Colon (tissue), 2 donors: ENCODE measurements around the gene RHEB.

Experiments
- FAIRE-seq: peaks from 2 replicates; lab custom pipeline; 2012; peaks lifted over from hg19 to GRCh38; lab: Jason Lieb, UNC
- donor health status: control.
- donor health status: control.

Gene RHEB

DNA sequence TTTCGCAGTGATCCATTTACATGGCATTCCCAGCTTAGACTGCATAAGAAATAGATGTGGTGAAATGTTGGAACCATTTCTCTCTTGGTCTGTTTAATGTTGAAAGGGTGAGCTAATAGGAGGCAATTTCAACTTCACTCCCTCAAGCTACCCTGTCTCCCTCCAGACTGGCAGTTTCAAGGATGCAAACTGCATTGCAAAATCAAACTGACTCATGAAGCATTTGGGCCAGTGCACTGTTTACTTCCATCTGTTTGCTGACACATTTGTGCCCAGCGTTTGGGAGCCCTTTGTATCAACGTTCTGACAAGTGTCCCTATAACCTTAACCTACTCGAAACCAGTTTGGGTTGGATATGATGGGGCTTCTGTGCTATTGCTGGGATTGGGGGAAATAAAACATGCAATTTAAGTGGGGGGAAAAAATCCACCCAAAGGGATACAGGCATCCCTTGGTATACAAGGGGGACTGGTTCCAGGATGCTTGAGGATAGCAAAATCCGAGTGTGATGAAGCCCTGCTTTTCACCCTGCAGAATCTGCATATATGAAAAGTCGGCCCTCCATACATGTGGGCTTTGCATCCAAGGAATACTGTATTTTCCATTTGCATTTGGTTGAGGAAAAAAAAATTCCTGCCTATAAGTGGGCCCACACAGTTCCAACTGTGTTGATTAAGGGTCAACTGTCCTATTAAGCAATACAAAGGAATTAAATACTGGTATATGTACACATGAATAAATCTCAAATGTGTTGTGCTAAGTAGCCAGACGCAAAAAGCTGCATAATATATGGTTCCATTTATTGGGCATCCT lies 15.6 kb downstream of the RHEB start:
- FAIRE-seq: no peak

DNA sequence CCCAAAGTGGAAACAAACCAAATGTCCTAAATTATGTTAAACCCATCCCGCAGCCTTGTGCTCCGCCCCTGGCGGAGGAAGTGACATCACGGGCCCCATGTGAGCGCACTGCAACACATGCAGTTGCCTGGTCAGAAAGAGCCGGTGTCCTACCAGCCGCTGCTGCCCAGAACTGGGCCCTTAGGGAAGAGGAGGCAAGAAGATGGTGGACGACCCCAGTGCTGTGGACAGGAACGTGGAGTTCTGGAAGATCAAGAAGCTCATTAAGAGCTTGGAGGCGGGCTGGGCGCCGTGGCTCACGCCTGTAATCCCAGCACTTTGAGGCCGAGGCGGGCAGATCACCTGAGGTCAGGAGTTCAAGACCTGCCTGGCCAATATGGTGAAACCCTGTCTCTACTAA lies 18.0 kb downstream of the RHEB start:
- FAIRE-seq: no peak

DNA sequence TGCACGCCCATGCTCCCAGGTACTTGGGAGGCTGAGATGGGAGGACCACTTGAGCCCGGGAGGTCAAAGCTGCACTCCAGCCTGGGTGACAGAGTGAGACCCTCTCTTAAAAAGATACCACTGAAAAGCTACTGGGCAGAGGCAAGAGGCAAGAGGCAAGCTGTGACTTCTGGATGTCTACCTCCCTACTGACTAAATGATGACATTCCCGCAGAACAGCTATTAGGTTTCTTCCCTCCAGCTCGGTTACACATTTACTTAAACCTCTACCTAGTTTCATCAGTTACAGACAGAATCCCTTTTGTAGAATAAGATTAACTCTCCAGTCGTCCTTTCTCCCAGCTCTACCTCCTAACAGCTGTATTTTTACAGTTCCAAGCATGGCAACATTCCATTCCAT lies 21.2 kb downstream of the RHEB start:
- FAIRE-seq: no peak

DNA sequence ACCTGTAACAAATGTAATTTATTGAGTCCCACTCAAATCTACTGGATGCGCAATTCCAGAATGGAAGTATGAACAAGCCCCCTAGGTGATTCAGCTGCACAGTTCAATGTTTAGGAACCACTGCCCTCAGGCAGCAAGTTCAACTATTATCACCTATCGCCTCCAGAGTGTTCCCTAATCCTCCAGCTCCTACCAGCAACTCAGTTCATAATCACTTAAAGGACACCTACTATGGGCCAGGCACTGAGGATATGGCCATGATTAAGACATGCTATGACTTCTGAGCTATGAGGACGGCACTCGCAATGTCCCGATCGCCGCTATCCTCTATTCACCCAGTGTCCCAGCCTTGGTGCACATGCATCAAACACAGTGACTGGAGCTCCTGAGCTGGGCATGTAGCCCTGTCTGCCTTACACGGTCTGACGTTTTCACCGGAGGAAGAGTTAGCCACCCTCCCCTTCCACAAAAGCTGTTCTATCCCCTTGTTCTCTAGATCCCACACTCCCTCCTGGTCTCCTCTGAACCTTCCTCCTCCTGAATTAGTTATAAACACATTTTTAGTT lies 22.3 kb downstream of the RHEB start:
- no peak for FAIRE-seq

DNA sequence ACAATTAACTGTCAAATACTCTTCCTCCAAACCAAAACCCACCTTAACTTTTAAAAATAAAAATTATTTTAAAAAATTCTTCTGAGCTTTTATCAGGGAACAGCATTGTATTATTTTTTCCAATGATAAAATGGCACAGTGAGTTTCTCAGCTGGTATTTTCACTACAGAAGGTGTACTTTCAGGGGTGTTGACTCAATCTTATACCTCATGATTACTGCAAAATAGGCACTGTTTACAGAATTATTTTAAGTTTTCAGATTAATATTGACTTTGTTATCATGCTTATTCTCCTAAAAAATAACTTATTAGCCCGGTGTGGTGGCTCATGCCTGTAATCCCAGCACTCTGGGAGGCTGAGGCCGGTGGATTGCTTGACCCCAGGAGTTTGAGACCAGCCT lies 24.3 kb downstream of the RHEB start:
- FAIRE-seq: no peak

DNA sequence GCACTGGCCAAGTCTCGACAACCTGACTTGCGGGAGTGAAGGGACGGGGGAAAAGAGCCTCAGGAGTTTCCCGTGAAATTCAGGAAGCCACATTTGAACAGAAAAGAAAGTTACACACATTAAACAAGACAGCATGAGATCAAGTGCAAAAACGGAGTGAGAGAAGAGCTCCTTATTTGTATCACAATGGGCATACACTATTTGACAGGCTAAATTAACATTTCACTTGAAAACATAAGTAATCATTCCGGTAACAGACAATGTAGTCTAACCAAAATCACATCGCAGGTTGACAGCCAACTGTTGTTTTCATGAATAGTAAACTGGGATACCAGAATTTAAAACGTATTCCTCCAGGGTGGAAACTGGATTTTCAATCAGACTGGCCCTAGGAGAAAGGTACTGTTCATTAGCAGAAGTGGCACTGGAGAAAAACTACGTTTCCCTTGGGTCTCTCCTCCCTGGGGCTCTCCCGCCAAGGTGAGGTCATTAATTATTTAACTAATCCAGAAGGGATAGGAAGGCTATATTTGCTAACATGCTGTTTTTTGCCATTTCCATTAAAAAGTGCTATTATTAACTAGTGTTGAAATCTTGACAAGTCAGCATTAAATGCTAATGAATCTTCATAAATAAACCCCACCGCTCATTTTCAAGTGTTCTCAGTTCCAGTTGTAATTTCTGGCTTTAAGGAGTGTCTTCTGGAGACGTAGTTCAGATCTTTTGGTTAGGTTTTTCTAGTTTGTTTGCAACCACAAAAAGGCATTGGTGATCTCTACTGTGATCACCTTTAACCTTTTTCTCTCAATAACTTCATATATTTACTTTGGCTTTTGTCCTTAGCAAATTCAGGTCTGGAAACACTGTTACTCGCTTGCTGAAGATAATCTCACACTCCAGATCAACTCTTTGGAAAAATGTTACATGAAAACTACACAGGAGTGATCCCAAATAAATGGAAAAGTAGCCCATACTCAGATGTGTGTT lies 25.1 kb downstream of the RHEB start:
- no peak for FAIRE-seq

DNA sequence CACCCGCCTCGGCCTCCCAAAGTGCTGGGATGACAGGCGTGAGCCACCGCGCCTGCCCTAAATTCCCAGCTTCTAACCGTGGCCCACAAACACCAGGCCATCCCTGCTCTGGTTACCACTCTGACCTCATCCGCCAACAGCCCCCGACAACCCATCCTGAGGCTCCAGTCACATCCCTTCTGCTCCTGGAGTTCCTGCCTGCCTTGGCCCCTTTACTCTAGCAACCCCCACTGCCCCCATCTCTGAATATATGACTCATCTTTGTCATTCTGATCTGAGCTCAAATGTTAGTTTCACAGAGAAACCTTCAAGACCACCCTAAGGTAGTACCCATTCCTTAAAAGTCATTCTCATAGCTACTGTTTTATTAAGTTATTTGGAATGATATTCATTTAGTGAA lies 26.6 kb downstream of the RHEB start:
- FAIRE-seq: no peak

DNA sequence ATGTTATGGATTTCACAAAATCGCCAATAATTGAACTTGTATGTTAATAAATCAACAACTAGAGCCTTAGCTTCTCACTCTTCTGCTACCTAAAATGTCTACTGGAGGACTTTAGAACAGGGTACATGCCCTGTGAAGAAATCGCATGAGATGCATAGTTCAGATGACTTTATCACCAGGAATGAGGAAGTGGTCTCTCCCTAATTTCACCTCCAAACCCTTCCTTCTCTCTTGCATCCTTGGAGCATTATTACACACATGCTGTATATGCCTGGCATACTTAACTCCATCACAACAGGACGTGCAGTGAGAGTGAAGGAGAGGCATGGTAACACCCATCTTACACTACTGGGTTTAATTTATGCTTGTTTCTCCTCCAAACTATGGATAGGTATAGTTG lies 27.8 kb downstream of the RHEB start:
- FAIRE-seq: no peak

DNA sequence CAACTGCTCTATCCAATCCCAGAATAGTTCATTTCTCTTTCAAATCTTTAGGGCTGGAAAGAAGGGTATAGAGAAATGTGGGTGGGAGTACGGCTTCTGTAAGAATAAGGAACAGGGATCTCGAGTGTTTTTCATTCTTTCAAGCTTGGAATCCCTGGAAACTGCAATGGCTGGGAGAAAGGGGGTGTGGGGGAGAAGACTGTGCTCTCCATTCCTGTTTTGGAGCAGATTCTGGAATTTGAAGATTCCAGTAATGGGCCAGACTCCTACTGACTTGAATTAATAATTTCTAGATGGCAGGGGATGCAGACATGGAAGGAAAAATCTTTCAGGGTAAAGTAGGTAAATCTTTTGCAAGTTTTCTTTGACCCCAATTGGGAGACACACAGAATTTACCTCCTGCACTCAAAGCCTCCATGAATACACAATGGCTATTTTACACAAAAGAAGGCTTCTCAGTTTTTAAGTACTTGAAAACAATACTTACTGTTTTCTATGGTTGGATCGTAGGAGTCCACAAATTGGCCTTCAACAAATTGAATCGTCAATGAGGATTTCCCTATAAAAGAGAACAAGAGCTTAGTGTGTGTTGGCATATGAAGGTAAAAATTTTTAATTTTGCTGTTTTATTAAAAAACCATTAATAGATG lies 29.1 kb downstream of the RHEB start:
- no peak for FAIRE-seq

DNA sequence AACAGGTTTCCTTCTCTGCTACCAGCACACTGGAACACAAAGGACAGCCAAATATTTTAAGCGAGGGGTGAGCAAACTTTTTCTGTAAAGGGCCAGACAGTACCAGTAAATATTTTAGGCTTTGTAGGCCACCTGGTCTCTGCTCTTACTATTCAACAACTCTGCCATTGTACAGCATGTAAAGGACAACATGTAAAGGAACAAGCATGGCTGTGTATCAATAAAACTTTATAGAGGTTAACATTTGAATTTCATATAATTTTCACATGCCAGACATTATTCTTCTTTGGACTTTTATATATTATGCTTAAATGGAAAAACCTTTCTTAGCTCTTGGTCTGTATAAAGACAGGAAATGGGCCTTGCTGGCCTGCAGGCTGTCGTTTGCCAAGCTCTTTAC lies 30.2 kb downstream of the RHEB start:
- no peak for FAIRE-seq

DNA sequence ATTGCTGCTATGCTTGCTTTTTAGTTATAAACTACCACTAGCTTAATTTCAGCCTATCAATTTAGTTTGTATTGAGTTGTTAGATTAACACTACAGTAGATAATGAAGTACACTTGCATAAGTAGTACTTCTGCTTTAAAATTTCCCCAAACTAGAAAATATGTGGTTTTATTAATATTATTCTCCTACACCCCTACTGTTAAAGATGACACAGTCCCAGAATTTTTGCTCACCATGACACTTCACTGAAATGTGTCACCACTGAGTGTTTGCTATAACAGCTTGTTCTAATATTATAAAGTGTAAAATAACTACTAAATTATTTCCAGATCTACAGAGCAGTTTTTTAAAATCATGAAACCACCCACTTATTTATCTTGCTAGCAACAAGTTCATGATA lies 31.6 kb downstream of the RHEB start:
- no peak for FAIRE-seq

DNA sequence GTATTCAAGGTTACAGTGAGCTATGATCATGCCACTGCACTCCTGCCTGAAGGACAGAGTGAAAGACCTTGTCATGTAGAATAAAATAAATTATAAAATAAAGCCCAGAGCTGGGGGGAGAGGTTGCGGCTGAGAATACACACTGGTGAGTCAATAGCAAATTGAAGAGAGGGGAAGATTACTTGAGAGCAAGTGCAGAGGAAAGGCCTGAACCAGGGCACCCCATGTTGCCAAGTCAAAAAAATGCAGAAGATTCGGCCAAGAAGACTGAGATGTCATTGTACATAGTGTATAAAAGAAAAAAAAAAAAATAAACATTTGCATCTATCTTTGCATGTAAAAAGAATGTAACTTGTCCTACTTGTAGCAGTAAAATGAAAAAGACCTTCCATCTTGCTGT lies 32.5 kb downstream of the RHEB start:
- FAIRE-seq: no peak

DNA sequence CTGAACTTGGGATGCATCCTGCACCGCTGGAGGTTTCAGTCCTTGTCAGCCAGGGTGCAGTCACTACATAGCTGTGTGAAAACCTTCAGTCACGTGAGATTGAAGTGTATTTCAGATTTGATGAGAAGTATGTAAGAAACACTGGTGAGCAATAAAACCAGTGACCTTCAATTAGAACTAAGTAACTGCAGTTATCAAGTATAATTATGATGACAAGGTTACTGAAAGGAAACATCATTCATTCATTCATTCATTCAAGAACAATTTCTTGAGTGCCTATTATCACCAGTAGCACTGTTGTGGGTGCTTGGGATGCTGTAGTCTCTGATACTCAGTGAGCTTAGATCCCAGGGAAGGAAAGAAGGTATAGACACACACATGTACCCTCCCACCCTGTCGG lies 33.6 kb downstream of the RHEB start:
- no peak for FAIRE-seq

DNA sequence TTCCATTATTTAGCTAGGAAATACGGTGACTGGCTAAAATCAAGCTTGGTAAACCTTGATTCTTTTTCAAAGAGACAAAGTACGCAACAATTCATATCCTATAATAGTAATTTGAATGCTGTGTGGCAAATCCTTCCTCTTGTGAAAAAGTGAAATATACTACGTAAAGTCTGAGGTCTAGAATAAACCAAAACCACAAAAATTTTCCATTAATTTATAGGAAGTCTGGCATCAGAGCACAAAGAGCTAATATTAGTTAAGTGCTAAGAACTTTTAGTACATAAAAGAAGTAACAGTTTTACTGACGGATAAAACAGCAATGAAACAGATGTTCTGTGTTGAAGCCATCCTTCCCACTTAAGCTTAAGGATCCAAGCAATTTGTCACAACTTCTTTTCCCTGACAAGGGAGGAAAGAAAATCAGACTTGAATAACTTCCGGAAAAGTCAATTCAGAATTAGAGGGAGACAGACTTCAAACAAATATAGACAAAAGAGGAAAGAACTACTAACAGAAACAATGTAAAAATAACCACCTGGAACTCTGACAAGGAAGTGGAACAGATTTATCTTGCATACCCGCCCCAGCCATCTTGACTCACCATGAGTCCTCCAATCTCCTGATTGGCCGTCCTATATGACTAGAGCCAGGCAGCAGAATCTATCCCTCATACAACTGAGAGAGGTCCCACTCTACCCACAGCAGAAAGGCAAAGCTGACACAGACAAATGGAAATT lies 34.6 kb downstream of the RHEB start:
- no peak for FAIRE-seq

DNA sequence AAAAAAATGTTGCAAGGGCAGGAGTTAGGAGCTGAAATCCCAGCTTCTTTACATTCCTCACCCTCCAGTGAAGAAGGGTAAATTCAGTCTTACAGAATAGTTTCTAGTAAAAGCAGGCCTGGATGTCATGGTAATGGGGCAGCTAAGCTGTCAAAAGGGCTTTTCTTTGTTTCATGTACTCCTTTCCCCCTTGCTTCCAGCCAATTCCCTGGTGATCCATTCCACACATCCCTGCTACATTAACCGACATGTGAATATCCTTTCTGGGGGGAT lies 36.0 kb downstream of the RHEB start:
- no peak for FAIRE-seq

DNA sequence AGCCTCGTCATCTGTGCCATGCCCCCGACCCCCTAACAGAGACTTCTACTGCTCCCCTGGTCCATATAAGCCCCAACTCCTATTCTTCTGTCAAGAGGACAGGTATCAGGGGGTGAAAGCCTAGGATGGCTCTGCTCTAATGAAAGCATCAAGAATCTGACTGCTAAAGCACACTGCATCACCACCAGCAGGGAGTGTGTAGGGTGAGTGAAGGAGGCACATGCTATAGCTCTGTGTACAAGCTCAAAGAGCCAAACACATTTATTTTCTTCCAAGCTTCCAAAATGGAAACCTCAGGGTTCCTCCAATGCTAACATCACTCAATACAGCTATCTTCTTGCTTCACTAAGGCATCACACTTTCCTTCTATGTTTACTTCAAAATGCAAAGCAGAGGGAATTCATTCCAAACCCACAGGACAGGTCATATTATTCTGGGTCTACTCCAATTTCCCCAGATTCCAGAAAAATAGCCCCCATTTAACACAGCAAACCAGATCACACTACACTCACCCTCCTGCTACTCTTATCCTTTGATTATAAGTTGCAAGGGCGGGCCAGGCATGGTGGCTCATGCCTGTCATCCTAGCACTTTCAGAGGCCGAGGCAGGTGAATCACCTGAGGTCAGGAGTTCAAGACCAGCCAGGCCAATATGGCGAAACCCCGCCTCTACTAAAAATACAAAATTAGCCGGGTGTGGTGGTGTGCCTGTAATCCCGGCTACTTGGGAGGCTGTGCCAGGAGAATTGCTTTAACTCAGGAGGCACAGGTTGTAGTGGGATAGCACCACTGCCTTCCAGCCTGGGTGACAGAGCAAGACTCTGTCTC lies 36.6 kb downstream of the RHEB start:
- FAIRE-seq: no peak

DNA sequence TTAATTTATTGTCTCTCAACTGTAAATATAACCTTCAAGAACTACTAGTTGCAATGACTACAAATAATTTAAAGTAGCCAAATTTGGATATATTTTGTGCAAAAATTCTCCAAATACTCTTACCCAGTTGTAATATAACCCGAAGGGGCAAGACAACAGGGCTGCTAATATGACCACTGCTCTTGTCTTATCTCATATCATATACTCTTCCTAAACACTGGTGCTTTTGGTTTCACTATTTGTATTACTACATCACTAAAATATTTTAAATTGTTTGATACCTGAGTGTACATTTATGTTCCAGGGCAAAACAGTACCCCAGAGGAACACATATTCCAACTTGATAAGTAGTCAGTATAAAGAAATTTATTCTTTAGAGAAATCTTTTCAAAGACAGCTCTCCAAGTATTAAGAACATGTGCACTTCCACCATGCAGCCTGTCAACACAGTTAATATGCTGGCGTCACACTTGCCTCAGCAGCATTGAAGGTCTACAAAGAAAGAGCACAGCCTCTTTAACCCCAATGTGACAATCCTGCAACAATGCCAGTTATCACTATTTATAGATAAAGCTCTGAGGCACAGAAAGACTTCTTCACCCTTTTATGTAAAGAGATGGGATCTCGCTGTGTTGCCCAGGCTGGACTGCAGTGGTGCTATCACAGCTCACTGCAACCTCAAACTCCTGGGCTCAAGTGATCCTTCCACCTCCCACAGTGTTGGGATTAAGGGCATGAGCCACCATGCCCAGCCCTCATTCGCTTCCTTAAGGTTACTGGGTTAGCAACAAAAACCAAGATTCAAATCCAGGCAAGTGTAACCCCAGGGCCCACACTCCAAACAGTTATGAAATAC lies 37.8 kb downstream of the RHEB start:
- FAIRE-seq: no peak

DNA sequence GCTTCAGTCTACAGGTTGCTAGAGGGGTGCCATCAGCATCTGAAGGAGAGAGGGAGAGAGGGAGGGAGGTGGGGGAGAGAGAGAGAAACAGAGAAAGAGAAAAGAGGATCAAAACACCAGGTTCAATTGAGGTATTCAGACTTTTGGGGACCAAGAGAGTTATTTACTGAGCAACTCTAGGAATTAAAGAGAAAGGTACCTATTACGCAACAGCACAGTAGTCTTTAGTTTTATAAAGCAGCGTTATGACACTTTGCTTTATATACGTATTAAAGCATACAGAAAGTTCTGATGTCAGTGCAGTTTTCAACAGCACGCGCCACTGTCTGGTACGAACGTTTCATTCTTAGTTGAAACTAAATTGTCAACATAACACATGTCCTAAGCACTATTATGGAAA lies 41.8 kb downstream of the RHEB start:
- FAIRE-seq: no peak

DNA sequence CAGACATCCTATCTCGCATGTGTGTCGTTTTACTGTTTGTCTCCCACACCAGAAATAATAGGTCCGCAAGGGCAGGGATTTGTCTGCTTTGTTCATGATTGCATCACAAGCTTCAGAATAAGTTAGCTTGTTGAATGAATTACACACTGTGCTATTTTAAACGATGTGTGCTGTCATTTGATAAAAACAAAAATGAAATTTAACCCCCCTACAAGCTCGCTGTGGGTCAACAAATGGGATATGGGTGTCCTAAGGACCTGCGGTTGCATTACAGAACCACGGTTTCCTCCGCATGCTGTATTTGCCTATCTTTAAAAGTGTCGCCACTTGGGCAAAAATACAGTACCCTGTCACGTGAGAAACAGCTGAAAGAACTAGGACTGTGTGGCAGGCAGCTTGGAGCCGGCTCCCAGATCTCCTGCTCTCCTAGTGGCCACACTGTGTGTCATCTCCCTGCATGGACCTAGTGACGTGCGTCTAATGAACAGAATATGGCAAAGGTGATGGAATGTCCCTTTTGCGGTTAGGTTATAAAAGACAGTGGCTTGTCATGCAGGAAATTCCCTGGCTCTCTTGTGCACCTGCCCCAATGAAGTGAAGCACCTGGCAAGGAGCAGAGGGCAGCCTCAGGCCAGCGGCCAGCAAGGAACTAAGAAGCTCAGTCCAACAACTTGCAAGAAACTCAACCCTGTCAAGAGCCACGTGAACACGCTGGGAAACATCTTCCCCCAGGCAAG lies 46.9 kb downstream of the RHEB start:
- FAIRE-seq: no peak
